Adipose tissue (tissue), 3 donors: ENCODE results near the gene PID1. TPM values are rescaled to one million over a fixed set of nuclear protein-coding genes. Genes with fewer than 3 reads are reported as not detected.

Experiments used
- H3K27ac ChIP-seq: one replicate; pipeline ENCODE4 v1.5.1; 2013; ENCODE audit warnings: low read depth, low read length
- WGBS, 3 donors: extraction: QIAGEN DNeasy Blood & Tissue Kit; methylation state at CpG; one replicate each; pipeline ENCODE4 v1.1.7; 2013; 5-methylcytosine and 5-hydroxymethylcytosine counted together
- polyA plus RNA-seq, 3 donors: library from polyadenylated mRNA; stranded (reverse); fragments of 200-250 nt; gene quantifications; one replicate each; pipeline ENCODE4 v1.2.3, GENCODE V29; 2013
- donor health status: healthy with polysubstance abuse.
- donor health status: Bipolar disorder and iron deficiency.
- donor health status: healthy.

Gene PID1
- polyA plus RNA-seq, 3 donors, result 5.8 to 109 (median 17.0) TPM

DNA sequence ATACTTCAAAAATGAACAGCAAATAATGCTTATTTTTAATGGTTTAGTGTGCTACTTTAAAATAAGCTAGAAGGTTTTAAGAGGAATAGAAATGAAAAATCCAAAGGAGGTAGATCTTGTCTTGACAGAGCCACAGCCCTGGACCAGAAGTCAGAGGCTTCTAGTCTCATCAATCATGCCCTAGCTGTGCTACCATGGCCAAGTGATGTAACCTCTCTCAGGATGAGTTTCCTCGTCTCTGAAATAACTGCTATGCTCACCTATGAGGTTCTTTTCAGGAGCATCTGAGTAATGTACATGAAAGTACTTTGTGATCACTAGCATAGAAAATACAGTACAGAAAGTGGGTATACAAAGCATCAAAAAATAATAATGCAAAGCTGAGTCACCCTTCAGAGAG is 248.4 kb downstream of the PID1 start:
- H3K27ac ChIP-seq, result no peak overlapping the region
- 60 to 70% (median 68%) methylated on average over 1 of the region's 1 CpG for WGBS, 3 donors

GRCh38 chr2:229022071-229022470 is 249.0 kb downstream of the PID1 start:
- no peak overlapping the region for H3K27ac ChIP-seq
- WGBS, 3 donors, result 66 to 81% (median 76%) methylated on average over 5 of the region's 5 CpGs

- WGBS, 3 donors, result 63 to 78% (median 77%) methylated on average over 1 of the region's 1 CpG
Measured at GRCh38 chr2:229009816-229010215, 261.3 kb downstream of the PID1 start.

GRCh38 chr2:229003256-229003655 is 267.8 kb downstream of the PID1 start:
- 35 to 60% (median 35%) methylated on average over 2 of the region's 2 CpGs for WGBS, 3 donors
- H3K27ac ChIP-seq, result no peak overlapping the region

More at GRCh38 chr2:229009816-229010215, 261.3 kb downstream of the PID1 start:
- no peak overlapping the region for H3K27ac ChIP-seq

GRCh38 chr2:229001196-229001595 is 269.9 kb downstream of the PID1 start:
- H3K27ac ChIP-seq, result no peak overlapping the region
- 37 to 65% (median 58%) methylated on average over 1 of the region's 1 CpG for WGBS, 3 donors

GRCh38 chr2:228999326-228999725 is 271.8 kb downstream of the PID1 start:
- 68 to 77% (median 68%) methylated on average over 1 of the region's 1 CpG for WGBS, 3 donors
- H3K27ac ChIP-seq, result no peak overlapping the region

GRCh38 chr2:228988786-228989185 is 282.3 kb downstream of the PID1 start:
- WGBS, 3 donors, result 50 to 60% (median 60%) methylated on average over 3 of the region's 3 CpGs
- H3K27ac ChIP-seq, result no peak overlapping the region

DNA sequence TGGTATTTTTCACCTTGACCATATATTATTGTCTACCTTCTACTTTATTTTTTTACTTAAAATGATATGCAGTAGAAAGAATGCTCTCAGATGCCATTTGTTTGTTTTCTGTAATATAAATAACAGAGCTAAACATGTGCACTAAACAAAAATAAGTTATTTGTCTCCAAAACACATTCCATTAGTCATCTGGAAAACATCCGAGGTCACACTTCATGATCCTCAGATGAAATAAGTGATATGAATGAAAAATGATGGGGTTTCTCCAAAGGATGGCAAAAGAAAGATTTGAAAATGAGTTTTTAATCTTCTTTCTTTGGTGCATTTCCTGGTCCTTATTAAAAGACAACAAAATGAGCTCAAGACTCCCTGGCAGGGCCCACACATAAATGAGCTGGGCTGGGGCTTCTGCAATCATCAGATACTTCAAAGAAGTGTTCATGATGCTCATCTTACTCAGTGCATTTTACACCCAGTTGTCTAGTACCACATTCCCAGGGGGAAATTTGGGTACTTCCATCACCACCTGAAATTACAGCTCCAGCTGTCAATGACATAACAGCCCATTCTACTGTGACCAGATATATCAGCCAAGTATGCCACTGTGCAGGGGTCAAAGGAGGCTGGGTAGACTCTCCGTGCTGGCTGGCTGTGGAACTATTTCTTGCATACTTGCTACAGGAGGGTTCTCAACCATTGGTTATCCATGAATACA is 283.5 kb downstream of the PID1 start:
- 60 to 64% (median 63%) methylated on average over 2 of the region's 2 CpGs for WGBS, 3 donors

GRCh38 chr2:228986961-228987360 is 284.1 kb downstream of the PID1 start:
- whole genome bisulfite sequencing, 3 donors, result 21 to 53% (median 51%) methylated on average over 1 of the region's 1 CpG
- H3K27ac ChIP-seq, result no peak overlapping the region

More for the DNA sequence above, 283.5 kb downstream of the PID1 start:
- H3K27ac ChIP-seq, result no peak overlapping the region

- H3K27ac ChIP-seq, result no peak overlapping the region
- 72 to 84% (median 75%) methylated on average over 4 of the region's 4 CpGs for WGBS, 3 donors
Measured at GRCh38 chr2:228983700-228984099, 287.4 kb downstream of the PID1 start.

GRCh38 chr2:228974169-228974568 is 296.9 kb downstream of the PID1 start:
- H3K27ac ChIP-seq, result no peak overlapping the region
- 56 to 78% (median 77%) methylated on average over 1 of the region's 1 CpG for WGBS, 3 donors
